Testis (tissue), 2 donors: ENCODE results near the gene ZNF70.

Experiments
- CTCF ChIP-seq, 3 experiments: fragments of 450-650 bp in 2 of 3; fragments of 200-600 bp in 1 of 3; sonication (generic) in 1 of 3; IDR thresholded peaks; one replicate each; pipeline ENCODE4 v1.5.1; 2016 to 2019; ENCODE audit warnings: antibody characterized with exemption in 3 of 3, mild to moderate bottlenecking in 2 of 3, moderate library complexity in 1 of 3
- POLR2A ChIP-seq: fragments of 450-650 bp; IDR thresholded peaks from one replicate; pipeline ENCODE4 v1.6.1; 2017; ENCODE audit warnings: antibody characterized with exemption, mild to moderate bottlenecking, moderate library complexity

- no peak for TF ChIP-seq CTCF (IDR thresholded peaks at IDR 0.05)
- TF ChIP-seq POLR2A: no peak
Observed at GRCh38 chr22:23780146-23780748, 29.3 kb upstream of the ZNF70 start.
